ENCODE data around the gene SEMA4A.
"Not testable (repeated sequence)": the region's sequence is repeated elsewhere in the genome, so short reads cannot be mapped to it uniquely, and the experiment has no call there.

SEMA4A gene

GRCh38 chr1:156119503-156120209, 33.7 kb upstream of the SEMA4A start:
- no peak for DNase-seq (ENCODE audit: low read depth)

- no peak for DNase-seq (ENCODE audit: low read depth)
Observed at GRCh38 chr1:156120318-156120717, 33.1 kb upstream of the SEMA4A start.

- not testable (repeated sequence) for DNase-seq (ENCODE audit: low read depth)
Observed at GRCh38 chr1:156121005-156121404, 32.4 kb upstream of the SEMA4A start.

- DNase-seq (ENCODE audit: low read depth): no peak
Observed at GRCh38 chr1:156121457-156121856, 31.9 kb upstream of the SEMA4A start.

- no peak for DNase-seq (ENCODE audit: low read depth)
Observed at GRCh38 chr1:156122086-156122485, 31.3 kb upstream of the SEMA4A start.

- no peak for DNase-seq (ENCODE audit: low read depth)
Observed at GRCh38 chr1:156122519-156123355, 30.6 kb upstream of the SEMA4A start.

- peak; percentile 52 for DNase-seq (ENCODE audit: low read depth)
Observed at GRCh38 chr1:156123356-156124196, 29.8 kb upstream of the SEMA4A start.

- no peak for DNase-seq (ENCODE audit: low read depth)
Observed at GRCh38 chr1:156124557-156125483, 28.6 kb upstream of the SEMA4A start.

GRCh38 chr1:156125544-156125943, 27.8 kb upstream of the SEMA4A start:
- not testable (repeated sequence) for DNase-seq (ENCODE audit: low read depth)

GRCh38 chr1:156126043-156126629, 27.2 kb upstream of the SEMA4A start:
- DNase-seq (ENCODE audit: low read depth): no peak

GRCh38 chr1:156126630-156127534, 26.5 kb upstream of the SEMA4A start:
- DNase-seq (ENCODE audit: low read depth): peak; percentile 72

- no peak for DNase-seq (ENCODE audit: low read depth)
Observed at GRCh38 chr1:156128308-156128653, 25.1 kb upstream of the SEMA4A start.

- DNase-seq (ENCODE audit: low read depth): no peak
Observed at GRCh38 chr1:156128654-156129597, 24.5 kb upstream of the SEMA4A start.

- peak; percentile 65 for DNase-seq (ENCODE audit: low read depth)
Observed at GRCh38 chr1:156129687-156130577, 23.5 kb upstream of the SEMA4A start.

- DNase-seq (ENCODE audit: low read depth): no peak
Observed at GRCh38 chr1:156130578-156130942, 22.8 kb upstream of the SEMA4A start.

- DNase-seq (ENCODE audit: low read depth): no peak
Observed at GRCh38 chr1:156134716-156135435, 18.5 kb upstream of the SEMA4A start.

Measured in stimulated activated CD4-positive, alpha-beta T cell treated with anti-CD3 and anti-CD28 coated beads, Interleukin-2, amount 100 ng/mL, for 4 hours (primary cell).